ENCODE measurements around the gene ZC3H15.
"Not testable (repeated sequence)": the region's sequence is repeated elsewhere in the genome, so short reads cannot be mapped to it uniquely, and the experiment has no call there.

Gene ZC3H15

GRCh38 chr2:186485871-186486650 is at the start of gene ZC3H15:
Gene ZC3H15 (plus strand): TSS chr2:186486260. CDS start chr2:186486383, 123 bp downstream.
- peak; percentile 97 for DNase-seq

- no peak for DNase-seq
These were observed 48.3 kb upstream of the ZC3H15 start for GRCh38 chr2:186437719-186438118.

- not testable (repeated sequence) for DNase-seq
These were observed 46.4 kb upstream of the ZC3H15 start for GRCh38 chr2:186439673-186440095.

DNA sequence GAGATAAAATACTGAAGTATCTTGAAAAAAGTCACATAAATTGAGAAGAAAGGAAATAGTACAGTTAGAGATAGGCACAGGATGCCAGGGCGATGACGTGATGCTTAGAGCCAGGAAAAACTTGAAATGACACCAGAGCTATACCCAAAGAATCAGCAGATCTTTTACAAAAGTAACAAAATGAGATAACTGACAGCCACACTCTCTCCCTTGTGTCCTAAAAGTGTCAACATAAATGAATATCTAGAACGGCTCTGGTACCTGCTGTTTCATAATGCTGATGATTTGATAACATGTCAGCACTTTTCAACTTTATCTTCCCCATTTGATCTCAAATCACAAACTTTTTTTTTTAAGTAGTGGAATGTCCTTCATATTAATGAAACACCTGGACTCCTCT is 45.6 kb upstream of the ZC3H15 start:
- DNase-seq = no peak

- DNase-seq = no peak
These were observed 43.2 kb upstream of the ZC3H15 start for GRCh38 chr2:186442885-186443284.

- DNase-seq = no peak
These were observed 42.2 kb upstream of the ZC3H15 start for GRCh38 chr2:186443851-186444250.

- no peak for DNase-seq
These were observed 40.6 kb upstream of the ZC3H15 start for GRCh38 chr2:186445506-186445905.

DNA sequence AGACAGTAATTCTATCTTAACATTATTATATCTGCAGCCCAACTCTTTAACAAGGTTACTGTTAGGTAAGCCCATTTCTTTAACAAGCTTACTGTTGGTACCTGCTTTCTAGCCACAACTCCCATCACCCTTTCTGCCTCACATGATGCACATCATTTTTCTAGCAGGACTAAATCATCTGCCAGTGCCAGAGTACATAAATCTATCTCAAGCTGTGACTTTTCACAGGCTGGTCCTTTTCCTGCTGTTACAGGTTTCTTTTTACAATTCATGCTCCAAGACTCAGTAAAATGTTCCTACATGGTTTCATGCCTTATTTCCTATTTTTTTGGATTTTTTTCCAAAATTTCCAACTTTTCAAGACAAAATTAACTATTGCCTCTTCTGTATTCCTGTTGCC is 30.4 kb upstream of the ZC3H15 start:
- no peak for DNase-seq

DNA sequence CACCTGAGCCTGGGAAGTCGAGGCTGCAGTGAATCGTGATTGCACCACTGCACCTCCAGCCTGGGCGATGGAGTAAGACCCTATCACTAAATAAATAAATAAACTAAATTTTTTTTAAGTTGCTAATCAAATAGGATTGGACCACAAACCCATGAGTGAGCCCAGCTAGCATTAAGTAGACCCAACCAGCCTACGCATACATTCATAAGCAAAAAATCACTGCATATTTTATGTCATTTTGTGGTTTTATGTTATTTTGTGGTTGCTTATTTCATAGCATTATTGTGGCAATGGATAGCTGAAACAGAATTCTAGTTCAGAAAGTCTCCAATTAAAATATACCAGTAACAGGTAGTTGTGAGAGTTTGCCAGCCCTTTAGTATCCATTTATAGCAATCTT is 29.1 kb upstream of the ZC3H15 start:
- DNase-seq = no peak

GRCh38 chr2:186457908-186458307 is 28.2 kb upstream of the ZC3H15 start:
- DNase-seq = no peak

DNA sequence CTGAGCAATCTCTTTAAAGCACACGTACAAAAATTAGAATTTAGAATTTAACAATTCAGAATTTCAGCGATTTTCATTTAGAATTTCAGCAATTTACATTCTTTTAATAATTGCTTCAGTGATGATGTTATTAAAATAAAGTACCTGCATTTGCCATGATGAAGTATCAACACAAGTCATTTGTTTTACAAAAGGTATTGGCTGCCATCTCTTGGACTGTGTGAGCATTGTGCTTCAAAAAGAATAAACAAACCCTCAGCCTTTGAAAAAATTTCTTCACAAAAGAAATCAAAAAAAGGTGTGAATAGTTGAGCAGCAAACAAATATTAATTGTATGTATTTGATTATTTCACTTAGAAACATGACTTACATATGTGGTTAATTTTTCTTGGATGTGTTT is 27.1 kb upstream of the ZC3H15 start:
- peak; percentile 6 for DNase-seq

DNA sequence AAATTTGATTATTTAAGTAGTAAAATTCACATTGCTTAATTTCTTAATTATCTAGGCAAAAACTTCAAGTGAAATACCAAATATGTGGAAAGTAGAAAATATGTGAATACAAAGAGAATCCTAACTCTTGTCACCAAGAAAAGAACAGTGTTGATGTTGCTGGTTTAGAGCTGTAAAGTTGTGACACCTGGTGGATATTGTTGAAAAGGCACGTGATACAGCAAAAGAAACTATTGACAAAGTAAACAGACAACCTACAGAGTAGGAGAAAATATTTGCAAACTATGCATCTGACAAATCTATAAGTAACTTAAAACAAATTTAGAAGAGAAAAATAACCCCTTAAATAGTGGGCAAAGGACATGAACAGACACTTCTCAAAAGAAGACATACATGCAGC is 25.6 kb upstream of the ZC3H15 start:
- DNase-seq = peak; percentile 16

- DNase-seq = no peak
These were observed 19.3 kb upstream of the ZC3H15 start for GRCh38 chr2:186466743-186467142.

- DNase-seq = no peak
These were observed 18.6 kb upstream of the ZC3H15 start for GRCh38 chr2:186467421-186467820.

DNA sequence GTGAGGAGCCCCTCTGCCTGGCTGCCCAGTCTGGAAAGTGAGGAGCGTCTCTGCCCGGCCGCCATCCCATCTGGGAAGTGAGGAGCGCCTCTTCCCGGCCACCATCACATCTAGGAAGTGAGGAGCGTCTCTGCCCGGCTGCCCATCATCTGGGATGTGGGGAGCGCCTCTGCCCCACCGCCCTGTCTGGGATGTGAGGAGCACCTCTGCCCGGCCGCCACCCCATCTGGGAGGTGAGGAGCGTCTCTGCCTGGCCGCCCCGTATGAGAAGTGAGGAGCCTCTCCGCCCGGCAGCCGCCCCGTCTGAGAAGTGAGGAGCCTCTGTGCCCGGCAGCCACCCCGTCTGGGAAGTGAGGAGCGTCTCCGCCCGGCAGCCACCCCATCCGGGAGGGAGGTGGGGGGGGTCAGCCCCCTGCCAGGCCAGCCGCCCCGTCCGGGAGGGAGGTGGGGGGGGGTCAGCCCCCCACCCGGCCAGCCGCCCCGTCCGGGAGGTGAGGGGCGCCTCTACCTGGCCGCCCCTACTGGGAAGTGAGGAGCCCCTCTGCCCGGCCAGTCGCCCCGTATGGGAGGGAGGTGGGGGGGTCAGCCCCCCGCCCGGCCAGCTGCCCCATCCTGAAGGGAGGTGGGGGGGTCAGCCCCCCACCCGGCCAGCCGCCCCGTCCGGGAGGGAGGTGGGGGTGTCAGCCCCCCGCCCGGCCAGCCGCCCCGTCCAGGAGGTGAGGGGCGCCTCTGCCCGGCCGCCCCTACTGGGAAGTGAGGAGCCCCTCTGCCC is 13.2 kb upstream of the ZC3H15 start:
- not testable (repeated sequence) for DNase-seq

DNA sequence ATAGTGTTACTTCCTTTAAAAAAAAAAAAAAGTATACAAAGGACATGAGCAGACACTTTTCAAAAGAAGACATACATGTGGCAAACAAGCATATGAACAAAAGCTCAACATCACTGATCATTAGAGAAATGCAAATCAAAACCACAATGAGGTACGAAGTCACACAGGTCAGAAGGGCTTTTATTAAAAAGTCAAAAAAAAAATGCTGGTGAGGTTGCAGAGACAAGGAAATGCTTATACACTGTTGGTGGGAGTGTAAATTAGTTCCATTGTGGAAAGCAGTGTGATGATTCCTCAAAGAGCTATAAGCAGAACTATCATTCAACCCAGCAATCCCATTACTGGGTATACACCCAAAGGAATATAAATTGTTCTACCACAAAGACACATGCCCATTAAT is 11.8 kb upstream of the ZC3H15 start:
- not testable (repeated sequence) for DNase-seq

- DNase-seq = peak; percentile 69
These were observed 8.3 kb upstream of the ZC3H15 start for GRCh38 chr2:186477790-186478189.

DNA sequence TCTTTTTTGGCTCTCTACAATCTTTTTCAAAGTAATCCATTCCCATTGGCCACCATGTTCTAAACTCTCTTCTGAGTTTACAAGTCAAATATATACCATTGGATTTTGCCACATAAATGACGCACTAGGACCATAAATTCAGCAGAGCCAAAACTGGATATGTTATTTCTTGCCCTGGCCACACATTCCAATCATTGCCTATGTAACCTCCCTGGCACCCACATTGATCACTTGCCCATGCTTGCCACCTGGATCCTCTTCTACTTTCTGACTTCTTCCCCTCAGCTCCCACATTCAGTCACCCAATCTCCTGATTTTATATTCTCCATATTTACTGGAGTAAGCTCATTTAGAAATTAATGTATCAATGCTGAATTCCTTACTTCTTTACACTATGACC is 5.1 kb upstream of the ZC3H15 start:
- no peak for DNase-seq

DNA sequence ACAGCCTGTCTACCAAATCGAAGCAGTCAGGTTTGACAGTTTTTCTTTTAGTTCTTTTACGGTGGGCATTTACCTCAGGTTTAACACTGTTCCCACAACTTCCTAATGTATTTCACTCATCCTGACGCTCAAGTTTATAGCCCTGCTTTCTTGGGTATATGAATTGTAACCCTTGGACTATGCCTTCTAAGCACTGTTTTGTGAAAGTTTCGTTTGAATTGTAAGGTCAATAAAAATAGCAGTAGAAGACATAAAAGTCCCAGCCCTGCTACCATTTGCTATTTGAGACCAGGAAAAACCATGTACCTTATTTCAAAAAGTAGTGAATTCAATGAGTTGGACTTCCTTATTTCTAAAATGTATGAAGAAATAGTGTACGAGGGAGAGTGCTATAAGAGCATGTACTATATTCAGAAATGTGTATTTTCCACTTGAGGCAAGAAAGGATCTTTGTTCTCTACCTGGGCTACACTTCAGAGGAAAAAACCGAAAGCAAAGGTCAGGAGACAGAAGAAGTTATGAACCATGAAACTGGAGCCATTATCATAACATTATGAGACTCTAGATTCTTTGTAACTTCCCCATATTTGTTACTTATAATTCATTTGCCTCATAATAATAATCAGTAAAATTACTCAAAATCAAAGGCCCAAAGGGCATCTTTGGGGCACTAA is 1.9 kb upstream of the ZC3H15 start:
- no peak for DNase-seq

- DNase-seq = no peak
These were observed 537 bp upstream of the ZC3H15 start for GRCh38 chr2:186485576-186485870.

GRCh38 chr2:186486651-186487647 is 889 bp downstream of the ZC3H15 start:
- no peak for DNase-seq

DNA sequence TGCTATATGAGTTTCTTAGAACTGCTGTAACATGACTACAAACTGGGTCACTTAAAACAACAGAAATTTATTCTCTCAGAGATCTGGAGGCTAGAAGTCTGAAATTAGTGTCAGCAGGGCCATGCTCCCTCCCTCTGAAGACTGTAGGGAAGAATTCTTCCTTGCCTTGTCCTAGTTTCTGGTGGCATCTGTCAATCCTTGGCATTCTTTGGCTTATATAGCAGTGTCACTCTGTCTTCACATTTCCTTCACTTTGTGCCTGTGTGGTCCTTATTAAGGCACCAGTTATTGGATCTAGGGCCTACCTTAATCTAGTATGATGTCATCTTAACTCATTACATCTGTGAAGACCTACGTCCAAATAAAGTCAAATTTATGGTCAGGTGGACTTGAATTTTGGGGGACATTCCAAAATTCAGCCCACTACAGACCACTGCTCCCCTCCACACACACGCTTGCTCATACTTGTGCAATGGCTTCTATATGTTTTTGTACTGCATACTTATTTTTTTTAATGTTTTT is 7.6 kb downstream of the ZC3H15 start:
- DNase-seq = no peak
